Fibroblast of lung (primary cell): ENCODE data around the gene SORCS3.

Experiments
- CTCF ChIP-seq, 2 donors: IDR thresholded peaks in 1 of 2; conservative IDR thresholded peaks in 1 of 2; 1 replicate in 1 of 2; 2 replicates in 1 of 2; pipeline ENCODE4 v1.5.1; 2011 to 2012; ENCODE audit warnings: low read length in 2 of 2, control low read depth in 1 of 2, inconsistent platforms in 1 of 2, low read depth in 1 of 2, mild to moderate bottlenecking in 1 of 2
- EZH2 ChIP-seq: IDR thresholded peaks from 2 replicates; pipeline ENCODE4 v1.5.1; 2012; ENCODE audit warnings: low read length, control low read depth, mild to moderate bottlenecking; ENCODE audit errors: missing control alignments

- TF ChIP-seq CTCF (conservative IDR thresholded peaks at IDR 0.05 in 1 of 2, IDR thresholded peaks at IDR 0.05 in 1 of 2; ENCODE audit: low read depth in 1 of 2, low read length in 2 of 2) (no peak), EZH2 (no peak)
Measured at GRCh38 chr10:104608091-104608828, 32.8 kb upstream of the SORCS3 start.
